H9 (cell line): ENCODE data around the gene PUM1. TPM values are rescaled to one million over a fixed set of nuclear protein-coding genes. Genes with fewer than 3 reads are reported as not detected.

Experiments used
- DNase-seq: peaks from one replicate; pipeline ENCODE4 v3.0.0-alpha.2; 2017
- H2AFZ ChIP-seq: one replicate; pipeline ENCODE4 v1.6.1; 2013; ENCODE audit warnings: mild to moderate bottlenecking, low read length, control low read depth, moderate library complexity
- H2AK5ac ChIP-seq: 2 replicates; pipeline ENCODE4 v1.6.1; 2013; ENCODE audit warnings: low read length, control low read depth, mixed read lengths; ENCODE audit not compliant: insufficient read length
- H2BK120ac ChIP-seq: one replicate; pipeline ENCODE4 v1.6.1; 2013; ENCODE audit warnings: low read depth, mild to moderate bottlenecking, low read length, control low read depth, inconsistent platforms; ENCODE audit not compliant: poor library complexity, severe bottlenecking
- H2BK12ac ChIP-seq: 2 replicates; pipeline ENCODE4 v1.6.1; 2013; ENCODE audit warnings: low read length, control low read depth, mixed read lengths, low read depth; ENCODE audit not compliant: insufficient read length
- H2BK15ac ChIP-seq: 2 replicates; pipeline ENCODE4 v1.6.1; 2013; ENCODE audit warnings: low read depth, low read length, control low read depth
- H2BK20ac ChIP-seq: one replicate; pipeline ENCODE4 v1.6.1; 2013; ENCODE audit warnings: low read depth, mild to moderate bottlenecking, low read length, control low read depth, inconsistent platforms; ENCODE audit not compliant: poor library complexity, severe bottlenecking
- H2BK5ac ChIP-seq: 2 replicates; pipeline ENCODE4 v1.6.1; 2013; ENCODE audit warnings: low read length, control low read depth, mixed read lengths; ENCODE audit not compliant: insufficient read length
- H3K14ac ChIP-seq: 2 replicates; pipeline ENCODE4 v1.6.1; 2013; ENCODE audit warnings: low read length, control low read depth; ENCODE audit not compliant: insufficient read depth
- H3K18ac ChIP-seq: 2 replicates; pipeline ENCODE4 v1.6.1; 2013; ENCODE audit warnings: low read depth, mild to moderate bottlenecking, mixed read lengths, low read length, control low read depth; ENCODE audit not compliant: insufficient read length
- H3K23ac ChIP-seq: 2 replicates; pipeline ENCODE4 v1.6.1; 2013; ENCODE audit warnings: low read length, control low read depth, mixed read lengths, low read depth; ENCODE audit not compliant: insufficient read length
- H3K23me2 ChIP-seq: 2 replicates; pipeline ENCODE4 v1.6.1; 2013; ENCODE audit warnings: low read depth, mild to moderate bottlenecking, mixed read lengths, low read length, control low read depth; ENCODE audit not compliant: insufficient read length, poor library complexity, severe bottlenecking
- H3K27ac ChIP-seq: 2 replicates; pipeline ENCODE4 v1.5.1; 2013; ENCODE audit warnings: low read length, control low read depth, mixed read lengths, low read depth; ENCODE audit not compliant: insufficient read length
- H3K27me3 ChIP-seq: 2 replicates; pipeline ENCODE4 v1.6.1; 2013; ENCODE audit warnings: low read length, control low read depth, inconsistent platforms; ENCODE audit not compliant: insufficient read depth
- H3K4ac ChIP-seq: 2 replicates; pipeline ENCODE4 v1.6.1; 2013; ENCODE audit warnings: low read depth, mild to moderate bottlenecking, control low read depth, inconsistent platforms, low read length, moderate library complexity
- H3K4me1 ChIP-seq: 2 replicates; pipeline ENCODE4 v1.6.1; 2013; ENCODE audit warnings: low read length, control low read depth, inconsistent platforms; ENCODE audit not compliant: insufficient read depth
- H3K4me2 ChIP-seq: 2 replicates; pipeline ENCODE4 v1.6.1; 2013; ENCODE audit warnings: low read length, control low read depth, mixed read lengths; ENCODE audit not compliant: insufficient read length, insufficient read depth
- H3K56ac ChIP-seq: 2 replicates; pipeline ENCODE4 v1.6.1; 2013; ENCODE audit warnings: low read depth, mild to moderate bottlenecking, mixed read lengths, low read length, control low read depth; ENCODE audit not compliant: insufficient read length
- H3K79me1 ChIP-seq: 2 replicates; pipeline ENCODE4 v1.6.1; 2013; ENCODE audit warnings: low read depth, mild to moderate bottlenecking, moderate library complexity, low read length, control low read depth, inconsistent platforms; ENCODE audit not compliant: insufficient read depth, poor library complexity, severe bottlenecking
- H3K79me2 ChIP-seq: 2 replicates; pipeline ENCODE4 v1.6.1; 2013; ENCODE audit warnings: low read length, control low read depth, inconsistent platforms; ENCODE audit not compliant: insufficient read depth
- H3K9ac ChIP-seq: 2 replicates; pipeline ENCODE4 v1.6.1; 2013; ENCODE audit warnings: low read length, control low read depth, mixed read lengths; ENCODE audit not compliant: insufficient read length; ENCODE audit errors: extremely low read depth
- H3K9me3 ChIP-seq: one replicate; pipeline ENCODE4 v1.6.1; 2013; ENCODE audit warnings: low read depth, low read length, inconsistent platforms; ENCODE audit not compliant: control insufficient read depth
- H3T11ph ChIP-seq: one replicate; pipeline ENCODE4 v1.6.1; 2013; ENCODE audit warnings: mild to moderate bottlenecking, low read length, control low read depth, inconsistent platforms
- H4K20me1 ChIP-seq: one replicate; pipeline ENCODE4 v1.6.1; 2013; ENCODE audit not compliant: control insufficient read depth, insufficient read length, insufficient read depth
- H4K5ac ChIP-seq: 2 replicates; pipeline ENCODE4 v1.6.1; 2013; ENCODE audit warnings: low read depth, mild to moderate bottlenecking, mixed read lengths, low read length, control low read depth; ENCODE audit not compliant: insufficient read length
- H4K8ac ChIP-seq: replicated peaks from 2 replicates; pipeline ENCODE4 v1.6.1; 2013; ENCODE audit warnings: low read length, control low read depth, mixed read lengths, low read depth; ENCODE audit not compliant: insufficient read length
- H4K91ac ChIP-seq: 2 replicates; pipeline ENCODE4 v1.6.1; 2013; ENCODE audit warnings: low read depth, mild to moderate bottlenecking, moderate library complexity, mixed read lengths, low read length, control low read depth; ENCODE audit not compliant: insufficient read length
- H3K27ac Mint-ChIP-seq, 3 experiments: 2 replicates in 2 of 3; 3 replicates in 1 of 3; pipeline ENCODE4 v1.8.0; 2020 to 2021; ENCODE audit warnings: mixed read lengths in 3 of 3, mild to moderate bottlenecking in 1 of 3, moderate library complexity in 1 of 3
- H3K27me3 Mint-ChIP-seq: 2 replicates; pipeline ENCODE4 v1.8.0; 2021; ENCODE audit warnings: low read depth, mild to moderate bottlenecking, moderate library complexity, mixed read lengths
- H3K36me3 Mint-ChIP-seq, 3 experiments: 2 replicates in 2 of 3; 3 replicates in 1 of 3; pipeline ENCODE4 v1.8.0; 2020 to 2021; ENCODE audit warnings: low read depth in 3 of 3, mixed read lengths in 3 of 3; ENCODE audit not compliant: insufficient read depth in 1 of 3
- H3K4me1 Mint-ChIP-seq, 2 experiments: 2 replicates each; pipeline ENCODE4 v1.8.0; 2020; ENCODE audit warnings: mixed read lengths in 2 of 2
- H3K4me3 Mint-ChIP-seq, 2 experiments: 2 replicates in 1 of 2; 3 replicates in 1 of 2; pipeline ENCODE4 v1.8.0; 2020 to 2021; ENCODE audit warnings: mild to moderate bottlenecking in 2 of 2, mixed read lengths in 2 of 2, moderate library complexity in 1 of 2
- H3K9me3 Mint-ChIP-seq, 2 experiments: 2 replicates in 1 of 2; 3 replicates in 1 of 2; pipeline ENCODE4 v1.8.0; 2020; ENCODE audit warnings: mild to moderate bottlenecking in 2 of 2, mixed read lengths in 2 of 2, moderate library complexity in 1 of 2
- CTCF ChIP-seq: fragments of 200-600 bp; sonication (generic); conservative IDR thresholded peaks from 3 replicates; pipeline ENCODE4 v1.8.0; 2021; ENCODE audit warnings: antibody characterized with exemption, mild to moderate bottlenecking
- WGBS: extraction: QIAGEN DNeasy Blood & Tissue Kit; methylation state at CpG from one replicate; pipeline ENCODE4 v1.1.7; 2013; ENCODE audit warnings: missing lambda C conversion rate, low lambda C conversion rate, mixed read lengths; ENCODE audit not compliant: insufficient read length; ENCODE audit errors: extremely low coverage; 5-methylcytosine and 5-hydroxymethylcytosine counted together
- total RNA-seq: library from RNA; stranded (reverse); gene quantifications from 2 replicates; pipeline ENCODE4 v1.2.1, GENCODE V29; 2021

PUM1 gene
- total RNA-seq, 1 experiment from 2014 or later, result 164 TPM

- Histone ChIP-seq H3K18ac (no peak overlapping the region), H2AK5ac (no peak overlapping the region), H3K4me2 (no peak overlapping the region), H3K4ac (no peak overlapping the region), H3T11ph (no peak overlapping the region), H3K79me2 (0 out of 2 replicates have a peak, but pooled peaks cover 2% of the 10 kb centered on the region), H4K5ac (no peak overlapping the region), H4K91ac (no peak overlapping the region), H2BK120ac (no peak overlapping the region), H2BK20ac (no peak overlapping the region), H3K23ac (no peak overlapping the region), H3K23me2 (peaks cover 4% of the 10 kb centered on the region), H3K14ac (no peak overlapping the region), H3K9ac (no peak overlapping the region), H2BK15ac (no peak overlapping the region), H2AFZ (no peak overlapping the region), H2BK12ac (no peak overlapping the region), H3K27ac (no peak overlapping the region), H3K9me3 (no peaks in the 10 kb centered on the region), H3K79me1 (no peaks in the 10 kb centered on the region), H4K8ac (no peak overlapping the region), H2BK5ac (no peak overlapping the region), H3K56ac (no peak overlapping the region), H4K20me1 (peaks cover 6% of the 10 kb centered on the region), H3K27me3 (no peaks in the 10 kb centered on the region), H3K4me1 (no peaks in the 10 kb centered on the region; the same call in 1 of the 2 replicates)
- Mint-ChIP-seq H3K4me3 (no peak overlapping the region), H3K9me3 (no peaks in the 10 kb centered on the region), H3K36me3 (no peaks in the 10 kb centered on the region), H3K27me3 (peaks cover 15% of the 10 kb centered on the region), H3K4me1 (peaks cover 34 to 54% of the 10 kb centered on the region in 2 experiments), H3K27ac (peak overlapping the region in 2 of 3 experiments; percentile 37 to 83; a peak in 4 of 7 replicates)
- TF ChIP-seq CTCF, result no peak
- DNase-seq, result no peak
- WGBS, result no CpG with 5 or more reads among the region's 9 CpGs
Measured at GRCh38 chr1:30902593-30903290, 162.8 kb downstream of the PUM1 start.
